Heart right ventricle (tissue), 16 donors: Measurements from ENCODE around the gene RARG. TPM values are rescaled to one million over a fixed set of nuclear protein-coding genes. Genes with fewer than 3 reads are reported as not detected.
A peak's percentile ranks its signal among the peaks of the same experiment; 100 is the strongest.

Experiments used
- ATAC-seq, 8 donors: fragments of 200-7000 bp; cut with Tn5 transposase; one replicate each; pipeline ENCODE4 v1.9.1; 2020; ENCODE audit warnings: mild to moderate bottlenecking in 8 of 8, moderate library complexity in 8 of 8, moderate number of reproducible peaks in 1 of 8
- DNase-seq, 2 donors: peaks; one replicate each; pipeline ENCODE4 v3.0.0-alpha.2; 2020
- H3K27ac ChIP-seq, 10 donors: fragments of 200-600 bp; sonication (generic) in 2 of 10; one replicate each; pipeline versions ENCODE4 v1.5.0 to v1.8.0; 2020 to 2022; ENCODE audit warnings: mild to moderate bottlenecking in 3 of 10
- H3K27me3 ChIP-seq, 7 donors: fragments of 200-600 bp; one replicate each; pipeline ENCODE4 v1.8.0; 2021 to 2022; ENCODE audit warnings: mild to moderate bottlenecking in 2 of 7
- H3K36me3 ChIP-seq, 9 donors: fragments of 200-600 bp; sonication (generic) in 1 of 9; one replicate each; pipeline versions ENCODE4 v1.5.0 to v1.8.0; 2020 to 2022; ENCODE audit warnings: mild to moderate bottlenecking in 2 of 9
- H3K4me1 ChIP-seq, 9 donors: fragments of 200-600 bp; sonication (generic) in 1 of 9; one replicate each; pipeline versions ENCODE4 v1.5.0 to v1.8.0; 2020 to 2022; ENCODE audit warnings: mild to moderate bottlenecking in 4 of 9
- H3K4me3 ChIP-seq, 10 donors: fragments of 200-600 bp; sonication (generic) in 2 of 10; one replicate each; pipeline versions ENCODE4 v1.5.0 to v1.8.0; 2020 to 2022; ENCODE audit warnings: mild to moderate bottlenecking in 7 of 10, moderate library complexity in 2 of 10
- H3K9me3 ChIP-seq, 11 donors: fragments of 200-600 bp in 10 of 11; sonication (generic) in 2 of 11; one replicate each; pipeline versions ENCODE4 v1.5.0 to v1.8.0; 2013 to 2022; ENCODE audit warnings: mild to moderate bottlenecking in 2 of 11, control low read depth in 1 of 11, moderate library complexity in 1 of 11
- WGBS, 2 donors: extraction: QIAGEN DNeasy Blood & Tissue Kit; methylation state at CpG; one replicate each; pipeline ENCODE4 v1.1.7; 2013; ENCODE audit warnings: inconsistent platforms in 1 of 2; 5-methylcytosine and 5-hydroxymethylcytosine counted together
- intact Hi-C, 10 donors: fragments of 100-400 bp; cut with DNase I; formaldehyde crosslinking; loops; one replicate each; pipeline versions ENCODE4 v1.11.1 to v1.14.2; 2022
- polyA plus RNA-seq, 2 donors: library from polyadenylated mRNA; stranded (reverse); fragments of 200-250 nt; gene quantifications; one replicate each; pipeline ENCODE4 v1.2.3, GENCODE V29; 2013
- total RNA-seq, 10 donors: library from RNA; stranded (reverse); fragmentation: NEBNext Ultra II Directional in 3 of 10; extraction: Animal tissue kit (Norgen Biotek cat#: 25700) in 3 of 10; gene quantifications; one replicate each; pipeline versions ENCODE4 v1.2.1 to v1.2.4, GENCODE V29; 2021 to 2023
- TF ChIP-seq, protein P1 (sequence below), 9 donors: fragments of 200-600 bp; sonication (generic) in 2 of 9; IDR thresholded peaks; one replicate each; pipeline versions ENCODE4 v1.5.0 to v1.8.0; 2021 to 2022; ENCODE audit warnings: antibody characterized with exemption in 9 of 9, mild to moderate bottlenecking in 5 of 9, moderate library complexity in 1 of 9
- donor health status: Arrhythmogenic right ventricular cardiomyopathy.
- donor health status: ischemic (EF 13 %, LVEDD 7.1; RV severe dilation, severe dysfunction).
- donor health status: healthy with polysubstance abuse.
- donor health status: DM: no; HTN: yes; CAD: no.
- donor health status: DM: no; HTN: no; CAD: no.
- donor health status: ischemic (EF 25% LVEDD 6.9; RV normal size, moderate dysfunction).
- donor health status: ischemic (EF 25% LVEDD 5.7; RV mildly dilated, moderate dysfunction).
- donor health status: healthy.
- donor health status: DM: yes; HTN: yes; CAD: no.
- donor health status: Ischemic cardiomyopathy.
- donor health status: ischemic (EF 35%, LVEDD 5.7; RV mildly dilated, moderate dysfunction).
- donor health status: nonischemic (EF 11% LVEDD 7.7; RV severe dilation, severe dysfunction).
- donor health status: DM: yes; HTN: yes; CAD: no.
- donor health status: PGD.
- donor health status: ischemic (EF 29% LVEDD 5.4; RV normal size, mild dysfunction).
- donor health status: nonischemic (EF 23%, LVEDD 6.1; RV moderate dilation, normal function).

Gene RARG
- total and polyA plus RNA-seq, 12 donors = 7.0 to 21.7 (median 12.8) TPM

- WGBS, 2 donors = 77 to 84% methylated on average over 1 of the region's 1 CpG
- no peaks in the 10 kb centered on the region for H3K9me3 ChIP-seq
- no peak overlapping the region for H3K4me3 ChIP-seq
- ATAC-seq (no peak), DNase-seq (no peak)
- H3K4me1 ChIP-seq = peaks cover 0 to 61% (median 8%) of the 10 kb centered on the region in 9 donors
- peak overlapping the region in 1 of 10 donors; percentile 54 for H3K27ac ChIP-seq
- no peaks in the 10 kb centered on the region for H3K27me3 ChIP-seq
- peaks cover 0 to 12% (median 0%) of the 10 kb centered on the region in 9 donors for H3K36me3 ChIP-seq
- intact Hi-C loops = no loop called here
- TF ChIP-seq, protein P1, sequence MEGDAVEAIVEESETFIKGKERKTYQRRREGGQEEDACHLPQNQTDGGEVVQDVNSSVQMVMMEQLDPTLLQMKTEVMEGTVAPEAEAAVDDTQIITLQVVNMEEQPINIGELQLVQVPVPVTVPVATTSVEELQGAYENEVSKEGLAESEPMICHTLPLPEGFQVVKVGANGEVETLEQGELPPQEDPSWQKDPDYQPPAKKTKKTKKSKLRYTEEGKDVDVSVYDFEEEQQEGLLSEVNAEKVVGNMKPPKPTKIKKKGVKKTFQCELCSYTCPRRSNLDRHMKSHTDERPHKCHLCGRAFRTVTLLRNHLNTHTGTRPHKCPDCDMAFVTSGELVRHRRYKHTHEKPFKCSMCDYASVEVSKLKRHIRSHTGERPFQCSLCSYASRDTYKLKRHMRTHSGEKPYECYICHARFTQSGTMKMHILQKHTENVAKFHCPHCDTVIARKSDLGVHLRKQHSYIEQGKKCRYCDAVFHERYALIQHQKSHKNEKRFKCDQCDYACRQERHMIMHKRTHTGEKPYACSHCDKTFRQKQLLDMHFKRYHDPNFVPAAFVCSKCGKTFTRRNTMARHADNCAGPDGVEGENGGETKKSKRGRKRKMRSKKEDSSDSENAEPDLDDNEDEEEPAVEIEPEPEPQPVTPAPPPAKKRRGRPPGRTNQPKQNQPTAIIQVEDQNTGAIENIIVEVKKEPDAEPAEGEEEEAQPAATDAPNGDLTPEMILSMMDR (IDR thresholded peaks at IDR 0.05) = no peak
These were observed 30.9 kb downstream of the RARG start for GRCh38 chr12:53201177-53201541.

DNA sequence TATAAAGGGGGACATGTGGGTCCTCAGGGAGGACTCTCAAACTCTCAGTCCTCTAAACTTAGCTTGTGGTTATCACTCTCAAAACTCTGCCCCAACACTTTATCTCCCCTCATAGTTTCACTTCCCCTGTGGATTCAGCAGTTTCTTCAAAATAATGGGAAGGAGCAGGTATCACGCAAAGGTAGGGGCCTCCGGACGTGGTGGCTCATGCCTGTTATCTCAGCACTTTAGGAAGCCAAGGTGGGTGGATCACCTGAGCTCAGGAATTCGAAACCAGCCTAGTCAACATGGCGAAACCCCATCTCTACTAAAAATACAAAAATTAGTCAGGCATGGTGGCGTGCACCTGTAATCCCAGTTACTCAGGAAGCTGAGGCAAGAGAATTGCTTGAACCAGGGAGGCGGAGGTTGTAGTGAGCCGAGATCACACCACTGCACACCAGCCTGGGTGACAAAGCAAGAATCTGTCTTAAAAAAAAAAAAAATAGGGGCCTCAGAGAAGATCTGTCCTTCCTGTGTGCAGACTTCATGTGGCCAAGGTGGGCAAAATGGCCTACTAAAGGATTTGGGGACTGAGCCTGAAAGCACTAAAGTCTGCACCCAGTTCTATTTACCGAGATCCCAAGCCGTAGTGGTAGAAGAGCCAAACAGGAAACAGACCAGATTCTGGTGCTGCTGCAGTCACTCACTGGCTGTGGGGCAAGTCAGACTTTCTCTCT, 31.4 kb downstream of the RARG start:
- ATAC-seq (no peak), DNase-seq (no peak)
- Histone ChIP-seq H3K27me3 (no peaks in the 10 kb centered on the region), H3K27ac (peak overlapping the region in 1 of 10 donors; percentile 54), H3K4me1 (peaks cover 0 to 56% (median 8%) of the 10 kb centered on the region in 9 donors), H3K36me3 (peaks cover 0 to 12% (median 0%) of the 10 kb centered on the region in 9 donors), H3K9me3 (no peaks in the 10 kb centered on the region), H3K4me3 (no peak overlapping the region)
- WGBS, 2 donors = 80% methylated on average over 10 of the region's 10 CpGs
- intact Hi-C loops = no loop called here
- TF ChIP-seq, protein P1 (IDR thresholded peaks at IDR 0.05) = no peak

- Histone ChIP-seq H3K27ac (no peak overlapping the region), H3K9me3 (no peaks in the 10 kb centered on the region), H3K27me3 (no peaks in the 10 kb centered on the region), H3K4me1 (peaks cover 0 to 50% (median 8%) of the 10 kb centered on the region in 9 donors), H3K36me3 (peaks cover 0 to 12% (median 0%) of the 10 kb centered on the region in 9 donors), H3K4me3 (no peak overlapping the region)
- intact Hi-C loops = no loop called here
- DNase-seq = no peak
- TF ChIP-seq, protein P1 (IDR thresholded peaks at IDR 0.05) = no peak
- WGBS, 2 donors = 84 to 89% methylated on average over 2 of the region's 2 CpGs
- no peak for ATAC-seq
These were observed 31.9 kb downstream of the RARG start for GRCh38 chr12:53200107-53200457.

GRCh38 chr12:53199700-53200099, 32.3 kb downstream of the RARG start:
- Histone ChIP-seq H3K9me3 (no peaks in the 10 kb centered on the region), H3K4me1 (peaks cover 0 to 46% (median 8%) of the 10 kb centered on the region in 9 donors), H3K36me3 (peaks cover 0 to 12% (median 0%) of the 10 kb centered on the region in 9 donors), H3K4me3 (no peak overlapping the region), H3K27me3 (no peaks in the 10 kb centered on the region), H3K27ac (no peak overlapping the region)
- WGBS, 2 donors = 92 to 95% methylated on average over 3 of the region's 3 CpGs
- intact Hi-C loops = loop anchor here in 7 of 10 donors (2.0 to 10.0 kb wide), 5 partner anchors 37 to 135 kb away; no protein-coding TSS in a partner anchor
- DNase-seq (no peak), ATAC-seq (no peak)
- TF ChIP-seq, protein P1 (IDR thresholded peaks at IDR 0.05) = no peak
